Activated naive CD4-positive, alpha-beta T cell treated with anti-CD3 and anti-CD28 coated beads, Interleukin-2, amount 10 ng/mL, durations not matched to agents 7 days and 5 days (primary cell): ENCODE data around the gene ARRB1.
"Not testable (repeated sequence)": the region's sequence is repeated elsewhere in the genome, so short reads cannot be mapped to it uniquely, and the experiment has no call there.

Experiments used
- CTCF ChIA-PET: fragments of 350-600 bp; sonication (Branson Sonifier 250); formaldehyde crosslinking; loops from one replicate; lab custom pipeline; 2021; ENCODE audit warnings: antibody characterized with exemption; lab: Charles Lee
- DNase-seq: peaks from one replicate; pipeline ENCODE4 v3.0.0-alpha.2; 2020
- H3K27ac Mint-ChIP-seq: one replicate; pipeline ENCODE4 v1.8.0; 2021; ENCODE audit warnings: mild to moderate bottlenecking, moderate library complexity, mixed read lengths
- H3K27me3 Mint-ChIP-seq: one replicate; pipeline ENCODE4 v1.8.0; 2021; ENCODE audit warnings: mild to moderate bottlenecking, mixed read lengths
- H3K36me3 Mint-ChIP-seq: one replicate; pipeline ENCODE4 v1.8.0; 2021; ENCODE audit warnings: mixed read lengths
- H3K4me1 Mint-ChIP-seq: one replicate; pipeline ENCODE4 v1.8.0; 2021; ENCODE audit warnings: mixed read lengths
- H3K4me3 Mint-ChIP-seq: one replicate; pipeline ENCODE4 v1.8.0; 2021; ENCODE audit warnings: mild to moderate bottlenecking, moderate library complexity, mixed read lengths
- H3K9me3 Mint-ChIP-seq: one replicate; pipeline ENCODE4 v1.8.0; 2021; ENCODE audit warnings: mixed read lengths

Gene ARRB1

GRCh38 chr11:75344186-75344585 lies 7.3 kb downstream of the ARRB1 start:
- peaks cover 75% of the 10 kb centered on the region for H3K4me1 Mint-ChIP-seq
- no peaks in the 10 kb centered on the region for H3K36me3 Mint-ChIP-seq
- H3K27ac Mint-ChIP-seq: peak overlapping the region; percentile 64
- no peaks in the 10 kb centered on the region for H3K27me3 Mint-ChIP-seq
- CTCF ChIA-PET: no interaction called here
- no peak overlapping the region for H3K4me3 Mint-ChIP-seq
- DNase-seq: no peak
- H3K9me3 Mint-ChIP-seq: no peaks in the 10 kb centered on the region

DNA sequence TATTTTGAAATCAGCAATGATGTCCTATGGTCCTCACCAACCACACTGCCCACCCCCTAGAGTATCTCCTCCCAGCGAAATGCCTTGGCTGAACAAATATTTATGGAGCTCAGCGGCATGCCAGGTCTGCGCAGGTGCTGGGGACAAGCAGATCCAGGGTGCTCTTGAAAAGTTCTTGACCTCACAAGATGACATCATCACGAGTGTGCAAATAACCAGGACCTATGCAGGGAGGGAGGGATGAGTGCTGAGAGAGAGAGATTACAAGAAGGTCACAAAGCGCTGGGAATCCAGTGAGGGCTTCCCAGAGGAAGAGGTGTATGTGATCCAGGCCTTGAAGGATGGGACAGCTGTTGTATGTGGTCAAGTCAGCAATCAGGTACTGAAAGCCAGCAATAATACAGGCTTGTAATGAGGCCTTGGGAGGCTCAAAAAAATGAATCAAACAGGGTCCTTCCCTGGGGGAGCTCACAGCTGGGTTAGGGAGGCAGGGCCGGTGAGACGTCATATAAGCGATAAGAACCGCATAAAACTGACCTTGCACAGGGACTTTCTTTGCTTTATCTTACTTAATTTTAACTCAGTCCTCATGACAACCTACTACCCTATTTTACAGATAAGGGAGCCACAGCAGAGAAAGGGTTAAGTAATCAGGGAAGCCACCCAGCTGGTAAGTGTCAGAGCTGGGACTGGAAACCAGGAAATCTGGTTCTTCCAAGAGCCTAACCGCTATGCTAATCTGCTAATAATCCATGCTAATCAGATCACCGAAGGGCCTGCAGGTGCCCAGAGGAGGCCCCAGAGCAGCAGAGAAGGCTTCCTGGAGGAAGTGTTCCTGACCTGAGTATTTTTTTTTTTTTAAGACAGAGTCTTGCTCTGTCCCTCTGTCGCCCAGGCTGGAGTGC lies 8.2 kb downstream of the ARRB1 start:
- no peaks in the 10 kb centered on the region for H3K9me3 Mint-ChIP-seq
- H3K27me3 Mint-ChIP-seq: no peaks in the 10 kb centered on the region
- no peak for DNase-seq
- H3K4me1 Mint-ChIP-seq: peaks cover 79% of the 10 kb centered on the region
- H3K27ac Mint-ChIP-seq: no peak overlapping the region
- CTCF ChIA-PET: interaction anchor here (0.7 to 7.2 kb wide), 3 partner anchors 40 to 1847 kb away, joined by 3 to 57 read pairs (median 5); no protein-coding TSS in a partner anchor
- no peak overlapping the region for H3K4me3 Mint-ChIP-seq
- H3K36me3 Mint-ChIP-seq: no peaks in the 10 kb centered on the region

- Mint-ChIP-seq H3K4me3 (no peak overlapping the region), H3K27ac (no peak overlapping the region), H3K9me3 (no peaks in the 10 kb centered on the region), H3K36me3 (no peaks in the 10 kb centered on the region), H3K4me1 (peaks cover 82% of the 10 kb centered on the region), H3K27me3 (no peaks in the 10 kb centered on the region)
- DNase-seq: no peak
- CTCF ChIA-PET: interaction anchor here (1.1 to 7.2 kb wide), 3 partner anchors 12 to 94 kb away, joined by 3 to 57 read pairs (median 29); no protein-coding TSS in a partner anchor
These were observed 9.1 kb downstream of the ARRB1 start for GRCh38 chr11:75342231-75342918.

GRCh38 chr11:75341612-75342011 lies 9.8 kb downstream of the ARRB1 start:
- Mint-ChIP-seq H3K36me3 (no peaks in the 10 kb centered on the region), H3K27ac (no peak overlapping the region), H3K27me3 (no peaks in the 10 kb centered on the region), H3K4me1 (peaks cover 89% of the 10 kb centered on the region), H3K9me3 (no peaks in the 10 kb centered on the region), H3K4me3 (no peak overlapping the region)
- CTCF ChIA-PET: interaction anchor here (1.2 to 7.2 kb wide), 5 partner anchors 12 to 61 kb away, joined by 3 to 57 read pairs (median 17); no protein-coding TSS in a partner anchor
- no peak for DNase-seq

GRCh38 chr11:75339685-75340409 lies 11.6 kb downstream of the ARRB1 start:
- H3K4me1 Mint-ChIP-seq: peaks cover 75% of the 10 kb centered on the region
- peak overlapping the region; percentile 88 for H3K27ac Mint-ChIP-seq
- H3K36me3 Mint-ChIP-seq: no peaks in the 10 kb centered on the region
- H3K4me3 Mint-ChIP-seq: peak overlapping the region; percentile 46
- no peaks in the 10 kb centered on the region for H3K9me3 Mint-ChIP-seq
- CTCF ChIA-PET: interaction anchor here (1.2 to 7.2 kb wide), 8 partner anchors 10 to 63 kb away, joined by 4 to 57 read pairs (median 11); no protein-coding TSS in a partner anchor
- no peak for DNase-seq
- H3K27me3 Mint-ChIP-seq: no peaks in the 10 kb centered on the region

DNA sequence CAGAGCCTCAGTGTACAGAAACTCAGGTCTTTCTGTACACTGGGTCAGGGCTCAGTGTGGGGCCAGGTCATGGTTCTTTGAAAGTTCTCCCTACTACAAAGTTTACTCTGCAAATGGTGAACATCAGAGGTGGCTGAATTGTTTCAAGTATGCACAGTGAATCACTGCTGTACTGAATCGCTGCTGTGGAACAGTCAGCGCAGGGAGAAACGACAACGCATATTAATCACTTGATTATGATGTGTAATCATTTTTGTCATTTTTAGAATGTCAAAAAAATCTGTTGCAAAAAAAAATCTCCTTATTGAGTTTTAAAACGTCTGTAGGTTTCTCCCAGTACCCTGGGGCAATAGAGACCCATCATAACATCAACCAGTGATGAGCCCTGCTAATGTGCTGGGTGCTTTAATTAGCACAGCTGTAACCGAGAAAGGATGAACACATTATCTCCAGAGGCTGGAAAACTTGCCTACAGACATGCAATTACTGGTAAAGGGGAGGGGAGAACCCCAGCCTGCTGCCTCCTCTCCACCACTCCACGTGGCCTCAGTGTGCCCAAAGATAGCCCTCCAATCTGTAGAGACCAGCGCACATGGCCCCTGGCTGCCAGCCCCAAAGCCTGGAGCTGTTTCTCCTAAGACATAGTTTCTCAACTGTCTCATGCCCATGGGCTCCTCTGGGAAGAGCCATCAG lies 12.8 kb downstream of the ARRB1 start:
- Mint-ChIP-seq H3K27ac (no peak overlapping the region), H3K4me3 (no peak overlapping the region), H3K9me3 (no peaks in the 10 kb centered on the region), H3K36me3 (no peaks in the 10 kb centered on the region), H3K27me3 (no peaks in the 10 kb centered on the region), H3K4me1 (peaks cover 67% of the 10 kb centered on the region)
- no peak for DNase-seq
- CTCF ChIA-PET: interaction anchor here (1.4 to 7.2 kb wide), 6 partner anchors 9 to 62 kb away, joined by 5 to 57 read pairs (median 12); no protein-coding TSS in a partner anchor

DNA sequence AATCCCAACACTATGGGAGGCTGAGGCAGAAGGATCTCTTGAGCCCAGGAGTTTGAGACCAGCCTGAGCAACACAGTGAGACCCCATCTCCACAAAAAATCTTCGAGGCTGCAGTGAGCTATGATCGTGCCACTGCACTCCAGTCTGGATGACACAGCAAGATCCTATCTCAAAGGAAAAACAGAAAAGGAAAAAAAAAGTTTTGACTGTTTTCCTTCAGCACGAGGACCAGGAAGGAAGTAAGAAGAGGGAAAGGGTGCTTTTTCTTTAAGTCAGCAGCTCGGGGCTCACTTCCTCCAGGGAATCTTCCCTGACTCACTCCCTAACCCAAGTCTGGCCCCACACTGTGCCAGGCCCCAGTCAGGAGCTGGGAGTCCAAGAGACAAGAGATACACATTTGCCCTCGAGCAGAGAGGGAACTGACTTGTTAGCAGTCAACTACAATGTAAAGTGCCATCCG lies 14.2 kb downstream of the ARRB1 start:
- H3K27ac Mint-ChIP-seq: no peak overlapping the region
- no peak overlapping the region for H3K4me3 Mint-ChIP-seq
- H3K27me3 Mint-ChIP-seq: no peaks in the 10 kb centered on the region
- DNase-seq: no peak
- peaks cover under 1% of the 10 kb centered on the region for H3K36me3 Mint-ChIP-seq
- H3K9me3 Mint-ChIP-seq: no peaks in the 10 kb centered on the region
- CTCF ChIA-PET: interaction anchor here (0.8 to 7.2 kb wide), 6 partner anchors 8 to 62 kb away, joined by 3 to 57 read pairs (median 4); no protein-coding TSS in a partner anchor
- H3K4me1 Mint-ChIP-seq: peaks cover 66% of the 10 kb centered on the region

GRCh38 chr11:75334976-75335375 lies 16.5 kb downstream of the ARRB1 start:
- Mint-ChIP-seq H3K27ac (no peak overlapping the region), H3K4me3 (no peak overlapping the region), H3K27me3 (no peaks in the 10 kb centered on the region), H3K4me1 (peaks cover 56% of the 10 kb centered on the region), H3K36me3 (peaks cover 5% of the 10 kb centered on the region), H3K9me3 (no peaks in the 10 kb centered on the region)
- CTCF ChIA-PET: interaction anchor here (1.2 to 2.3 kb wide), 2 partner anchors 12 to 50 kb away, joined by 3 to 15 read pairs; no protein-coding TSS in a partner anchor
- DNase-seq: no peak

GRCh38 chr11:75334402-75334891 lies 17.0 kb downstream of the ARRB1 start:
- no peak overlapping the region for H3K4me3 Mint-ChIP-seq

GRCh38 chr11:75333807-75334140 lies 17.7 kb downstream of the ARRB1 start:
- CTCF ChIA-PET: interaction anchor here (1.2 kb wide), 1 partner anchor 10 kb away, joined by 3 read pairs; no protein-coding TSS in a partner anchor
- H3K36me3 Mint-ChIP-seq: peaks cover 5% of the 10 kb centered on the region
- H3K27me3 Mint-ChIP-seq: no peaks in the 10 kb centered on the region
- H3K27ac Mint-ChIP-seq: no peak overlapping the region
- H3K4me3 Mint-ChIP-seq: no peak overlapping the region
- peaks cover 56% of the 10 kb centered on the region for H3K4me1 Mint-ChIP-seq
- no peaks in the 10 kb centered on the region for H3K9me3 Mint-ChIP-seq
- DNase-seq: no peak

More at GRCh38 chr11:75334402-75334891, 17.0 kb downstream of the ARRB1 start:
- Mint-ChIP-seq H3K4me1 (peaks cover 56% of the 10 kb centered on the region), H3K9me3 (no peaks in the 10 kb centered on the region), H3K36me3 (peaks cover 5% of the 10 kb centered on the region), H3K27ac (no peak overlapping the region), H3K27me3 (no peaks in the 10 kb centered on the region)
- CTCF ChIA-PET: interaction anchor here (1.2 to 2.3 kb wide), 2 partner anchors 11 to 51 kb away, joined by 3 to 15 read pairs; no protein-coding TSS in a partner anchor
- DNase-seq: no peak

DNA sequence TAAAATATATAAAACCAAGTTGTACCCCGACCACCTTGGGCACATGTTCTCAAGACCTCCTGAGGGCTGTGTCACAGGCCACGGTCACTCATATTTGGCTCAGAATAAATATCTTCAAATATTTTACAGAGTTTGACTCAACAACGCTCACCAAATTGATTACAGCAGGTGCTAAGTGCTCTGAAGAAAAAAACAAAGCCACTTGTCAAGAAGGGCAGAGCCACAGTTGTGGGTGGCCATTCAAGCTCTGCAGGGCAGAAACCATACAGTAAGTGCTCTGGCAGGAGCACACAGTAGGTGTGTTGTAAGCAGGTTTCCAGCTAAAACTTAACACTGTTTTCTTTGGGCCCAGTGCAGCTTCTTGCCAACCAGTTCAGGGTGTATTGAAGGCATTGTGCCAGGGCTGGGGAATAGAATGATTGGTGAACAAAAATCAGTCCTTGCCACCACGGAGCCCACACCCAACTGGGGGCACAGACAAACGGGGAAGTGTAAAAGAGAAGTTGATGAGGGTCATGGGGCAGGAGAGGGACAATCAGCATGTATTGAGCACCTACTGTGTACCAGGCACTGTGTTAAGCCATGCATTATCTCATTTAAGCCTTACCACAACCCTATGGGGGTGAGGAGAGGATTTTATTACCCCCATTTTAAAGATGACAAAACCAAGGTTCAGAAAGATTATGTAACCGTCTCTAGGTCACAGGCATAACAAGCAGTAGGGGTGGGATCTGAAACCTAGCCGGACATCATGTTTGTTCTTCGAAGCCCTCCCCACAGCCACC lies 18.2 kb downstream of the ARRB1 start:
- Mint-ChIP-seq H3K9me3 (no peaks in the 10 kb centered on the region), H3K36me3 (peaks cover 5% of the 10 kb centered on the region), H3K4me1 (peaks cover 57% of the 10 kb centered on the region), H3K4me3 (no peak overlapping the region), H3K27me3 (no peaks in the 10 kb centered on the region), H3K27ac (no peak overlapping the region)
- no peak for DNase-seq
- CTCF ChIA-PET: interaction anchor here (5.2 kb wide), 1 partner anchor 50 kb away, joined by 53 read pairs; no protein-coding TSS in a partner anchor

DNA sequence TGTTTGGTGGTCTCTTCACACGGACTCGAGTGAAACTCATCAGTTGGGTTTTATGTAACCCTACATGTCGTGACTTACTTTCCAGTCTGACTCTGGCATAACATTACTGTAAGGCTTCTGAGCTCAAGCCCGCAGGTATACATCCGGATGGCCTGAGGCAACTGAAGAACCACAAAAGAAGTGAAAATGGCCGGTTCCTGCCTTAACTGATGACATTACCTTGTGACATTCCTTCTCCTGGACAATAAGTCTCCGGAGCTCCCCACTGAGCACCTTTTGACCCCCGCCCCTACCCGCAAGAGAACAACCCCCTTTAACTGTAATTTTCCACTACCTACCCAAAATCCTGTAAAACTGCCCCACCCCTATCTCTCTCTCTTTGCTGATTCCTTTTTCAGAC lies 19.7 kb downstream of the ARRB1 start:
- H3K4me1 Mint-ChIP-seq: peaks cover 49% of the 10 kb centered on the region
- not testable (repeated sequence) for H3K27ac Mint-ChIP-seq, H3K4me3 Mint-ChIP-seq, DNase-seq, H3K9me3 Mint-ChIP-seq, H3K27me3 Mint-ChIP-seq, H3K36me3 Mint-ChIP-seq
- CTCF ChIA-PET: interaction anchor here (5.2 kb wide), 1 partner anchor 51 kb away, joined by 53 read pairs; no protein-coding TSS in a partner anchor
